GM12873 (cell line): Measurements from ENCODE around the gene MARK2.

ENCODE experiments used
- TF ChIP-seq, protein P1 (sequence below): IDR thresholded peaks from 2 replicates; pipeline ENCODE4 v1.5.1; 2012; ENCODE audit warnings: low read depth, mild to moderate bottlenecking, moderate library complexity, low read length, control low read depth; ENCODE audit not compliant: insufficient read depth; ENCODE audit errors: missing control alignments

The MARK2 gene

DNA sequence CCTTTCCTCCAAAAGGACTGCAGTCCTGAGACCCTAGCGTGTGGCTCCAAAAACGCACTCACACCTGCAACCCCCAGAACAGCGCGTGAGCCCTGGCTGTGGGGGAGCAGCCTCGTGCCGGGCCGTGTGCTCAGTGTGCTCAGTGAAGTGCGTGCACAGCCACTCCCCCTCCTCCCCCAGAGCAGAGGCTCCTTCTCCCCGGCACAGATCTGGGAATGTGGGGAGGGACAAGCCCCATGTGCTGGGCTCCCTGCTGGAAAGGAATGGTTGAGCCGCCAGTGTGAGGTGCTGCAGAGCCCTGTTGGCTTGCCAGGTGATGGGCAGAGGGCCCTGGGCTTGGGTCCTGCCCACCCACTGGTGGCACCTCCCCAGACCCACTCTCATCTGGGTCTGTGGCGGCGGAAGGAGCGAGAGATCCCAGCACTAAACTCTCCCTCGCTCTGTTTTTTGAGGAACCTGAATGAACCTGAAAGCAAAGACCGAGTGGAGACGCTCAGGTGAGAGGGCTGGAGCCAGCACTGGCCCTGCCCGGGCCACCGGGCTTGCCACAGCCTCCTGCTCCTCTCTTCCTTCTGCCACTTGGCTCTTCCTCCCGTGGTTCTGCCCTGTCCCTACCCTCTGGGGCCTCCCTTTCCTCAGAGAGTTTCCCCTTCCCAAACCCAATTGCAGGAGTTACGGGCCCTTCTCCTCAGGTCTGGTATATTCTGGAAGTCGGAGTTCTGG, 69.1 kb downstream of the MARK2 start:
- TF ChIP-seq, protein P1, sequence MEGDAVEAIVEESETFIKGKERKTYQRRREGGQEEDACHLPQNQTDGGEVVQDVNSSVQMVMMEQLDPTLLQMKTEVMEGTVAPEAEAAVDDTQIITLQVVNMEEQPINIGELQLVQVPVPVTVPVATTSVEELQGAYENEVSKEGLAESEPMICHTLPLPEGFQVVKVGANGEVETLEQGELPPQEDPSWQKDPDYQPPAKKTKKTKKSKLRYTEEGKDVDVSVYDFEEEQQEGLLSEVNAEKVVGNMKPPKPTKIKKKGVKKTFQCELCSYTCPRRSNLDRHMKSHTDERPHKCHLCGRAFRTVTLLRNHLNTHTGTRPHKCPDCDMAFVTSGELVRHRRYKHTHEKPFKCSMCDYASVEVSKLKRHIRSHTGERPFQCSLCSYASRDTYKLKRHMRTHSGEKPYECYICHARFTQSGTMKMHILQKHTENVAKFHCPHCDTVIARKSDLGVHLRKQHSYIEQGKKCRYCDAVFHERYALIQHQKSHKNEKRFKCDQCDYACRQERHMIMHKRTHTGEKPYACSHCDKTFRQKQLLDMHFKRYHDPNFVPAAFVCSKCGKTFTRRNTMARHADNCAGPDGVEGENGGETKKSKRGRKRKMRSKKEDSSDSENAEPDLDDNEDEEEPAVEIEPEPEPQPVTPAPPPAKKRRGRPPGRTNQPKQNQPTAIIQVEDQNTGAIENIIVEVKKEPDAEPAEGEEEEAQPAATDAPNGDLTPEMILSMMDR, result no peak

DNA sequence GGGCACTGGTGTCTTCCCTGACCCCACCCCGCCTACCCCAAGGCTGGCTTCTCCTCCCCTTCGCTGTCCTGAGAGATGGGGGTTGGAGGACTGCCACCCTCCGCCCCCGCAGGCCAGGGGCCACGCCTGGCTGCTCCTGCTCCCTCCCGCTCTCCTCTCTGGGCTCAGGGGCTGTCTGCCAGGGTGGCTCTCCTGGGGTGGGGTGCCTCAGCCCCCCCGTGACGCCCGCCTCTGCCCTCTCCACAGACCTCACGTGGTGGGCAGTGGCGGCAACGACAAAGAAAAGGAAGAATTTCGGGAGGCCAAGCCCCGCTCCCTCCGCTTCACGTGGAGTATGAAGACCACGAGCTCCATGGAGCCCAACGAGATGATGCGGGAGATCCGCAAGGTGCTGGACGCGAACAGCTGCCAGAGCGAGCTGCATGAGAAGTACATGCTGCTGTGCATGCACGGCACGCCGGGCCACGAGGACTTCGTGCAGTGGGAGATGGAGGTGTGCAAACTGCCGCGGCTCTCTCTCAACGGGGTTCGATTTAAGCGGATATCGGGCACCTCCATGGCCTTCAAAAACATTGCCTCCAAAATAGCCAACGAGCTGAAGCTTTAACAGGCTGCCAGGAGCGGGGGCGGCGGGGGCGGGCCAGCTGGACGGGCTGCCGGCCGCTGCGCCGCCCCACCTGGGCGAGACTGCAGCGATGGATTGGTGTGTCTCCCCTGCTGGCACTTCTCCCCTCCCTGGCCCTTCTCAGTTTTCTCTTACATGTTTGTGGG, 69.9 kb downstream of the MARK2 start:
- TF ChIP-seq, protein P1, result no peak

DNA sequence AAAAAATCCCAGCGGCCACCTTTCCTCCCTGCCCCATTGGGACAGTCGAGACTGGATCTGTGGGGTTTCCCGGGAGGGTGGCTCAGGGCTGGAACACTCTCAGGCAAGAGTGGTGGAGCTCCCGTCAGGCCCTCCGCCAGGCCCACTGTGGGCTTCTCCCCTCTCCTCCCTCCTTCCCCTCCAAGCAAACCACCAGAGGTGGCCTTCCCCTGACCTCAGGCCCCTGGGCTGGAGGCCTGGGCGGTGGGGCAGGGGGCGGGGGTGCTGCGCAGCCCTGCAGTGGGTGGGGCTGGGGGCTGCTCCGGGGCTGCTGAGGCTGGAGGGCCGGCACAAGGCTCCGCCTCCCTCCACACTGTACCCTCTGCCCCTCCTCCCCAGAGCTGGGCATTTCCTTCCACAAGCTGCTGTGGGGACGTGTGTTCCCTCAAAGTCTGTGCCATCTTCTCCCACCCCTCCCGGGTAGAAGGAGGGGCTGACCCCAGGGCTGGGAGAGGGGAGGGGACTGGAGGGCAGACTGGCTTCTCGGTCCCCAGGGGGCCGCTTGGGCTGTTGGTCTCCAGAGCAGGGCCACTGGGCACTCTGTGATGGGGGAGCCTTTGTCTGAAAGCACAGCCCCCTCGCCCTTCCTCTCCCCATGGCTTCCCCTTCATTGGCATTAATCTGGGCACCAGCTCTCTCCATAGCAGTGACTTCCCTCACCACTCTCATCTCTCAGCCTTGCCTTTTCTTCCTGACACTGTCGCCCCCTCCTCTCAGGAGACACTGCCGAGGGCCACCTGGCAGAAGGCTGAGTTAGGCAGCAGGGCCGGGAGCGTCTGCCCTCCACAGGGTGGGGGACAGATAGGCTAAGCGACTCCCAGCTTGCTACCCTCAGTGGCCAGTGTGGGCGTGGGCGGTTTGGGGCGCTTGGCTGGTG, 70.9 kb downstream of the MARK2 start:
- TF ChIP-seq, protein P1, result no peak

DNA sequence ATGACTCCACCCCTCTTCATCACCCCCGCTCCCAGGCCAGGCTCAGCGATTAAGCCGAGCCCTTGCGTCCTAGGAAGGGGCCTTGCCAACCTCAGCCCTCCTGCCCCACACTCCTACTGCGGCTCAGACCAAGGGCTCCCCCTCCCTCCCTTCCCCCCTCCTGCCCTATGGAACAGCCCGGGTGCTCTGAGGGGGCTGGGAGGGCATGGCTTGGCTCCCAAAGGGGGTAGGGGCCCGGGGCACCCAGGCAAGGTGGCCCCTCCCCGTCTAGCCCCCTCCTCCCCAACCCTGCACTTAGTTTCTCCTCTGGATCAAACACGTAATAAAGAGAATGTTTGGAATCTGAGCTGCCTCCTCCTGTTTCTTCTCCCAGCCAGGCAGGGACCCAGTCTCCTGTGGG, 71.8 kb downstream of the MARK2 start:
- TF ChIP-seq, protein P1, result no peak

DNA sequence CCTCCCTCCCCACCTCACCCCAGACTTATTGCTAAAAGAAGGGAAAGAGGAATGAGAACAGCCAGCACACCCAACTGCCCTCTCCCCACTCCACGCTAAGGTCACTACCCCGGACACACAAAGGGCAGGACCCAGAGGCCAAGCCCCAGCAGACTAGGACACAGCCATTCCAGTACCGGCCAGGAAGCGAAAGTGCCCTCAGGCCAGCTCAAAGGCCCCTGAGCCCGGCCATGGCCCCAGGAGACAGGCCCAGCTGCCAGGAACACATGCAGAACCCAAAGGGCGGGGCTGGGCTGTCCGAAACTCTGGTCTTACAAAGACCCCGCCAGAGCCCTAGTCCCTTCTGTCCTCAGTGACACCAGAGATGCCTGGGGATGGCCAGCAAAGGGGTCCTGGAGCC, 72.5 kb downstream of the MARK2 start:
- TF ChIP-seq, protein P1, result no peak

- TF ChIP-seq, protein P1, result no peak
Measured at GRCh38 chr11:63911876-63912275, 73.0 kb downstream of the MARK2 start.
